Measurements from ENCODE around the gene ZNF407.

Gene ZNF407

DNA sequence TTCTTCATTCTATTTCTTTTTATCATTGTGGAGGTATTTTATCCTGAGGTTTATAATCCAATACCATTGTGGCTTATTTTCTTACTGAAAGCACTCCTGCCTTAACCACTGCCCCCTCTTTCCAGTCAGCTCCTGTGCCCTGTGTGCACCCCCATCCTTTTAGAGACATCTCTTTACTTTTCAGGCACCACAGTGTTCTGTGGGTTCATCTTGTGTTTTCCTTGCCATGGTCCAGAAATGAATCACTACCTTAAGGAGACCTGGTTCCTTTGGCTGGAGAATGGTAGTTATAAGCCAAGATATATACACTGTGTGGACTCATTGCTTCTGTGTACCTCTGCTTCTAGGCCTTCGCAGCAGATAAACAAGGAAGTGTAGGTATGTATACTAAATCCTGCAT is 332.9 kb downstream of the ZNF407 start:
- DNase-seq (ENCODE audit: low read depth) = no peak

DNA sequence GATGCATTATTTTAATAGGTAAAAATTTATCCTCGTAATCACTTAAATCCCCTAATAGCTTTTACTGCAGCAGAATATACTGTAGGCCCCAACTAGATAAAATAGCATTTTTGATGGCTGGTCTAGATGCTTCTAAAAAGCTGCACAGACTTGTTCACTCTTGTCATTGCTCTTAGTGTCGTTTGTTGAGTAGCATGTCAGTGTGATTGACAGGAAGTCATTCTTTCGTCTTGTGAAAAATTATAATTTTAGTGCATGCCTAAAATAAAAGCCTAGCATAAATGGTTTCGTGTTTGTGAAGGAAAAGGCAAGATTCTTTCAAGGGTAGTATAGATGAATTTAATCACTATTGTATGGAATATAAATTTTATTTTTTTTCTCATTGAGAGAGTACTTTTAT is 336.3 kb downstream of the ZNF407 start:
- no peak for DNase-seq (ENCODE audit: low read depth)

GRCh38 chr18:74935434-74935833 is 337.8 kb downstream of the ZNF407 start:
- peak; percentile 48 for DNase-seq (ENCODE audit: low read depth)

GRCh38 chr18:74936343-74936742 is 338.7 kb downstream of the ZNF407 start:
- DNase-seq (ENCODE audit: low read depth) = no peak

- DNase-seq (ENCODE audit: low read depth) = no peak
Measured at GRCh38 chr18:74937291-74937690, 339.6 kb downstream of the ZNF407 start.

DNA sequence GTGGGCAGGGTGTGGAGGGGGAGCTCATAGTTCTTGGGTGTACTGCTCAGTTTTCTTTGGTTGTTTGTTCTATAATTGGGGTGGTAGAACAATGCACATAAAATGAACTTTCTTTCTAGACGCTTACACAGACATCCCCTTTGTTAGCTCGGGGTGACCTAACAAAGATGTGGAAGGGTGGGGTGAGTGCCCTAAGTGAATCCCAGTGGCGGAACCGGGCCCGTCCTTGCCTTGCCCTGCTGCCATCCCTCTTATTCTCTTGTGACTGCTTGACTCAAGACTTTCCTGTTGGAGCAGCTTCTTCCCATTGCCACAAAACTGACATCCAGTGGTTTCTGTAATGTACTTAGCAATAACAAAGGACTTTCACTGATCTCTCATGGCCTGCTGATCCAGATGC is 343.2 kb downstream of the ZNF407 start:
- DNase-seq (ENCODE audit: low read depth) = no peak

- DNase-seq (ENCODE audit: low read depth) = peak; percentile 49
Measured at GRCh38 chr18:74942319-74942910, 344.7 kb downstream of the ZNF407 start.

GRCh38 chr18:74944676-74945075 is 347.0 kb downstream of the ZNF407 start:
- DNase-seq (ENCODE audit: low read depth) = peak; percentile 68

DNA sequence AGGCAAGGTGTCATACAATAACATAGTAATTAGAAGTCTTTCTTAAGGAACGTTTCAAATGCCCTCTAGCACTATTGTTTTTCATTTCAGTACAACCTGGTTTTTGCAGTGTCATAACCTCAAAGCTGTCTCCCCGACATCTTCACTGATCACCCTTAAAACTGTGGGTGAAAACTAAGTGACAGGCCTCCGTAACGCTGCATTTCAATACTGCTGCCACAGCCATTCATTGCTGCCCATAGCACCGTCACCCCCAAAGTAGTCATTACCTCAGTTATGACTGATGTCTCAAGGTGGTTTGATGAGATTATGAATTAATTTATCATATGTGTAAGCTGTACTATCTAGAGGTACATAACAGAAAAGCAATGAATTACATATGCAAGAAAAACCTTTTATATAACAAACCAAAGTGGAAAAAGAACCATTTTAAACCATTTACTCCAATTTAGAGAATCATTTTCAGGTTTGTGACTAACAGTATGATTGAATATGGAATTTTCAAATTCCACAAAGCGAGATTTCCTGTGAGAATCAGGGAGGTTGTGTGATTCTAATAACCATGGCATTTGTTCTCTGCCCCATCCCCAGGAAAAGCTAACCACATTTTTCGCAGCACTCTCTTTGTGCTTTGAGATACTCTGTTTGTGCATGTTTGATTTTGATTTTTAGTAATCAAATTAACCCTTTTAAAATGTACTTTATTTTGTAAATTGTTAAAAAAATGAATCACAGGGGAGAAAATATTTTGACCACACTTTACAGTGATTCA is 348.3 kb downstream of the ZNF407 start:
- peak; percentile 72 for DNase-seq (ENCODE audit: low read depth)

DNA sequence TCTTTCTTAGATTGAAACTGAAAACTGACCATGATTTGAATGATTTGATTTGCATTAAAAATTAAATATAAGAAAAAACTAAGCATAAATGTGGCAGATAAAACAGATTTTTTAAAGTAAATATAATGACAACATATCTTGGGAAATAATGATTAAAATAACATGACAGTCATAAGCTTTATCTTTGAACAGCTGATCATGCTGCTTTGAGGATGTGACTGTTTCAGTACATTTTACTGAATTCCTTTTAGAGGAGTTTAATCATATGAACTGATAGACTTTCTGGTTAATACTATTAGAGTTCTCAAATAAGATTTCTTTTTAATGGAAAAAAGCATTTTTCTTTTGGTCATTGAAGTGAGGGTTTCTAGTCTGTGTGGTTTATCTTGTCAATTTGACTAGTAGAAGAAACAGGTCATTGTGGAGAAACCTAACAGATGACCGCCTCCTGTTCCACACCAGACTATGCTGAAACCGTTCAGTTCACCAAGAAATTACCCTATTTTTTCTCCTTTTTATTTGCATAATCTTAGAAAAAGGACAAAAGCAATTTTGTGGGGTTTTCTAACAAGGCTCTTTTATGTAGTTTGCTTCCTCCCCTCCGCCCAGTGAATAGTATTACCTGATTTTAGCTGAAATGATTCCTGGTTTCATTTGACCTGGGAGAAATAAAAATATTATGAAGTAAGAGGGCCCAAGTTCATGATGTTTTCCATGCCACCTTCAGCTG is 349.1 kb downstream of the ZNF407 start:
- DNase-seq (ENCODE audit: low read depth) = peak; percentile 66

DNA sequence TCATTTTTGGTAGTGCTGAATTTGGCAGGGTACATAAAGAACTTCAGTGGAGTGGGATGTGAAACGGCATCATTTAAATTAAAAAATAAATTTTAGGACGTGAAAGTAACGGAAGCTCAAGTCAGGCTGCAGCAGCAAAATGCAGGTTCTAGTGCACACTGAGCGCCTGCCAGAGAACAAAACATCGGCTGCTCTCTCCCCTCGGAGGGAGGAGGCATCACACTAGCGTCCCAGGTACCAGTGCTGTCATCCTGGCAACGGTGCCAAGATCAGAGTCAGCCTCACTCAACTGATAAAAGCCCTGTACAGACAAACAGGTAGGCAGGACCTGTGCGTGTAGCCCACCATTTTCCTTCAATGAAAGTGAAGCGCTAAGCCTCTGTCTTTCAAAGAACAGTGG is 349.7 kb downstream of the ZNF407 start:
- DNase-seq (ENCODE audit: low read depth) = no peak

GRCh38 chr18:74947875-74948274 is 350.2 kb downstream of the ZNF407 start:
- DNase-seq (ENCODE audit: low read depth) = no peak

DNA sequence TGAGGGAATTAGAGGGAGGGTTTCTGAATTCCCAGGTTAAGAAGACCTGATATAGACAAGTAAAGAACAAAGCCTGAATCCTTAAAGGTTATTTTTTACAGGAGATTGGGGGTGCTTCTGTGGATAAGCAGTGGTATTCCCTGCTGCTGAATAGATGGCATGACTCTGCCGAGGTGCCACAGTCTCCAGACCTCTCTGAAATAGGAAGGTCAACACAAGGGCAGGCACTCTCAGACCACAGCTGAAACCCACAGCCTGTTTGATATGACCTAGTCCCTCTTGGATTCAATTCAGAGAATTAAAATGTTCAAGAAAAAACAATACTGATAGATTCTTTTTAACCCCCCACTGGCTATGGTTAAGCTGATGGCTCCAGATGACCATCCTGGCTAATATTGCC is 351.9 kb downstream of the ZNF407 start:
- DNase-seq (ENCODE audit: low read depth) = peak; percentile 3

DNA sequence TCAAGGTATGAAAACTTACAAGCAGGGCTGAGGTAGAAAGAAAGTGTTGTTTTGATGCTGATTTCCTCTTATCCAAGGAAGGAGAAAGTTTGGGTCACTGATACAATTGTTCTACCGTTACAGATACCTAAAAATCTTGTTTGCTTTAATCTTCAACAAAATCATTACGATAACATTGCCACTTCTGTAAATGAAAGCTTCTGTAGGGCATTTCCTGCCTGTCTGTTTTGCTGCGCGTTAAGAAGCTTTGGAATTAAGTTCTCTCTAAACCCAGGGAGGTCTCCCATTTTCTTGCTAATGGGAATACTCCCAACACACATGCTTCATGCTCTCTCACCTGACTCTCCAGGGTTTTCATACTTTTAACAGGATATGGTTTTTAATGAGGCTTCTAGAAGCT is 352.8 kb downstream of the ZNF407 start:
- no peak for DNase-seq (ENCODE audit: low read depth)

DNA sequence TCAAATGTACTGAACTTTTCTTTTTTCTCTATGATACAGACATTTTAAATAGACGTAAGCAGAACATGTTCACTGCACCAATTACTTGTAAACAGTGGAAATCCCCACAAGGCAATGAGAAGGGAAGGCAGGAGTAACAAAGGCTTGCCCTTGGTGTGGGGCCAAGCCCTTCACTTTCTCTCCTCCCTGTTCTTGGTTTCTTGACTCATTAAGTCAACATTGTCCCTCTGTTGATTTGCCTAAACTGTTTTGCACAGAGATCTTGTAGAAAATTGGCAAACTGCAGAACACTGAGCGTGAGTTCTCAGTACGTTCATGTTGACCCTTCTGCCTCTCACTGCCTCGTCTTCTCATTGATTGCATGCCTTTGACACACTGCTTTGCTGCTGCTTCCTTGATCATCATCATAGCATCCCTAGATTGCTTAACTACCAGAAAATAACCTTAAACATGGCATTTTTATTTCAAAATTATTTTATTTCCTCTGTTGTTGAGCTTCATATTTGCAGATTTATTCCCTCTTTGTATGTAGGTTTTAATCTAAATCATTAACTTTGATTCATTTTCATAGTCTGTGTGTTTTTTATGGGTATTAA is 353.6 kb downstream of the ZNF407 start:
- DNase-seq (ENCODE audit: low read depth) = peak; percentile 78

GRCh38 chr18:74957588-74958224 is 360.0 kb downstream of the ZNF407 start:
- no peak for DNase-seq (ENCODE audit: low read depth)

- no peak for DNase-seq (ENCODE audit: low read depth)
Measured at GRCh38 chr18:74959216-74959615, 361.5 kb downstream of the ZNF407 start.

- DNase-seq (ENCODE audit: low read depth) = no peak
Measured at GRCh38 chr18:74961596-74961995, 363.9 kb downstream of the ZNF407 start.

- DNase-seq (ENCODE audit: low read depth) = peak; percentile 62
Measured at GRCh38 chr18:74963820-74964446, 366.3 kb downstream of the ZNF407 start.

DNA sequence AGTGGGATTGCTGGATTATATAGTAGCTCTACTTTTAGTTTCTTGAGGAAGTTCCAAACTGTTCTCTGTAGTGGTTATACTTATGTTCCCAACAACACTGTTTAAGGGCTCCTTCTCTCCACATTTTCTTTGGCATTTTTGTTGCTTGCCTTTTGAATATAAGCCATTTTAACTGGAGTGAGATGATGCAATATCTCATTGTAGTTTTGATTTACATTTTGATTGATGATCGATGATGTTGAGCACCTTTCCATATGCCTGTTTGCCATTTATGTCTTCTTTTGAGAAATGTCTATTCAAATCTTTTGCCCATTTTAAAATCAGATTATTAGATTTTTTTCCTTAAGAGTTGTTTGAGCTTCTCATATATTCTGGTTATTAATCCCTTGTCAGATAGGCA is 368.0 kb downstream of the ZNF407 start:
- no peak for DNase-seq (ENCODE audit: low read depth)

DNA sequence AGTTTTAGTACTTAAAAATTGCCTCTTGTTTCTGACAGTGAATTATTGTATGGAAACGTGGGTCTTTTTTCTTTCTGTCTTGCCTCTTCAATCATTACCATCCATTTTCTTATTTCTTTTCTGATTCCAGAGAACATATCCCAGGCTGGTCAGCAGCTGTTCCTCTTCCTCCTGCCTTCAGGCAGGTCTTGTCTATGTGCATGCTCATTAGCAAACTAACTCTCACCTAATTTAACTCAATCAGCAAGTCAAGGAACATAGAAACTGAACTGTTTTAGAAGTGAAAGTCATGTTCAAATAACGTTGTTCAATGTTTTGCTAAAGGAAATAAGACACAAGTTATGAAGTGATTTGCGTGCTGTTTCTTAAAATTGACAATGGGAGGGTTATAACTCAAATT is 369.8 kb downstream of the ZNF407 start:
- no peak for DNase-seq (ENCODE audit: low read depth)

GRCh38 chr18:74967979-74968378 is 370.3 kb downstream of the ZNF407 start:
- DNase-seq (ENCODE audit: low read depth) = no peak

Data from ELR (cell line).